Osteocyte (in vitro differentiated cells): ENCODE results near the gene PACS2. TPM values are rescaled to one million over a fixed set of nuclear protein-coding genes. Genes with fewer than 3 reads are reported as not detected.

Source experiments
- DNase-seq: peaks from one replicate; pipeline ENCODE4 v3.0.0; 2021; ENCODE audit warnings: mixed read lengths; ENCODE audit not compliant: unreplicated experiment; ENCODE audit errors: extremely low spot score
- H3K27ac Mint-ChIP-seq: one replicate; pipeline ENCODE4 v1.8.0; 2021; ENCODE audit warnings: mild to moderate bottlenecking, mixed read lengths; ENCODE audit not compliant: unreplicated experiment
- H3K27me3 Mint-ChIP-seq: one replicate; pipeline ENCODE4 v1.8.0; 2021; ENCODE audit warnings: mixed read lengths; ENCODE audit not compliant: unreplicated experiment
- H3K36me3 Mint-ChIP-seq: one replicate; pipeline ENCODE4 v1.8.0; 2021; ENCODE audit warnings: mixed read lengths; ENCODE audit not compliant: unreplicated experiment
- H3K4me1 Mint-ChIP-seq: one replicate; pipeline ENCODE4 v1.8.0; 2021; ENCODE audit warnings: mixed read lengths; ENCODE audit not compliant: unreplicated experiment
- H3K4me3 Mint-ChIP-seq: one replicate; pipeline ENCODE4 v1.8.0; 2021; ENCODE audit warnings: mild to moderate bottlenecking, moderate library complexity, mixed read lengths; ENCODE audit not compliant: unreplicated experiment
- H3K9me3 Mint-ChIP-seq: one replicate; pipeline ENCODE4 v1.8.0; 2021; ENCODE audit warnings: mixed read lengths; ENCODE audit not compliant: unreplicated experiment
- total RNA-seq: library from RNA; stranded (reverse); gene quantifications from 2 replicates; pipeline ENCODE4 v1.2.1, GENCODE V29; 2021
- TF ChIP-seq, protein P1 (sequence below): fragments of 200-600 bp; sonication (generic); IDR thresholded peaks from 2 replicates; pipeline ENCODE4 v1.5.0; 2021; ENCODE audit warnings: antibody characterized with exemption, mild to moderate bottlenecking, moderate library complexity

PACS2 gene
- total RNA-seq, 1 donor from 2014 or later = 115 TPM

DNA sequence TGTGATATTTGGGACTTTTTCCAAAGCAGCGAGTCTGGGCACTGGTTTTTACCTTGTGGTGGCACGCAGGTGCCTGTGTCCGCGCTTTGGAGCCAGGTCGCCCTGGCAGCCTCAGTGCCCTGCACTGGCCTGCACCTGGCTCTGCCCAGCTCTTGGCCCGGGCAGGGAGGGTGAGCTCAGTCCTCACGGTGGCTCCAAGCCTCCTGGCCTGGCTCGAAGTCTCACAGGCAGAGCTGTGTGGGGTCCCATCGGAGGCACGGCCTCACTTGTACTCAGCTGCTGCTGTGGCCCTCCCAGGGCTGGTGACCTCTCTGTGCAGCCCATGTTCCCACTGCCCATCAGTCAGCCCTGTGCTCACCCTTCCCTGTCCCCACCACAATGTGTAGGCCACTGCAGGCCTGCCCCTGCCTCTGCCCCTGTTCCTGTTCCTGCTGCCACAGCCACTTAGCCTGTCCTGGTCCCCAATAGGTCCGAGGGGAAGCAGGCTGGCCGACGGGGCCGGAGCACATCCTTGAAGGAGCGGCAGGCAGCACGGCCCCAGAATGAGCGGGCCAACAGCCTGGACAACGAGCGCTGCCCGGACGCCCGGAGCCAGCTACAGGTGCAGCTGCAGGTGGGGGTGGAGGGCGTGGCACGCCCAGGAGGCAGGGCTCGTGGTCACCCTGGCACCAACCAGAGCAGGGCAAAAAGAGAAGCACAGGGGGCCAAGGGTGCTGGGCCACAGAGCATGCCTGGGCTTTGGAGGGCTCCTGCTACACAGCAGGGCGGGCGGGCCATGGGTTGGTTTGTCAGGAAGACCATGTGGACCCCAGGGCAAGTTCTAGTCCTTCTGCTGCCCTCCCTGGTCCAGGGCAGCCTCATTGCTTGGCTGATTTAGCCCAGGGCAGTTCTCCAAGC, 67.1 kb downstream of the PACS2 start:
- Mint-ChIP-seq H3K4me3 (no peak overlapping the region), H3K27ac (no peak overlapping the region), H3K9me3 (no peaks in the 10 kb centered on the region), H3K27me3 (no peaks in the 10 kb centered on the region), H3K36me3 (peaks cover 6% of the 10 kb centered on the region), H3K4me1 (no peaks in the 10 kb centered on the region)
- DNase-seq = no peak
- TF ChIP-seq, protein P1, sequence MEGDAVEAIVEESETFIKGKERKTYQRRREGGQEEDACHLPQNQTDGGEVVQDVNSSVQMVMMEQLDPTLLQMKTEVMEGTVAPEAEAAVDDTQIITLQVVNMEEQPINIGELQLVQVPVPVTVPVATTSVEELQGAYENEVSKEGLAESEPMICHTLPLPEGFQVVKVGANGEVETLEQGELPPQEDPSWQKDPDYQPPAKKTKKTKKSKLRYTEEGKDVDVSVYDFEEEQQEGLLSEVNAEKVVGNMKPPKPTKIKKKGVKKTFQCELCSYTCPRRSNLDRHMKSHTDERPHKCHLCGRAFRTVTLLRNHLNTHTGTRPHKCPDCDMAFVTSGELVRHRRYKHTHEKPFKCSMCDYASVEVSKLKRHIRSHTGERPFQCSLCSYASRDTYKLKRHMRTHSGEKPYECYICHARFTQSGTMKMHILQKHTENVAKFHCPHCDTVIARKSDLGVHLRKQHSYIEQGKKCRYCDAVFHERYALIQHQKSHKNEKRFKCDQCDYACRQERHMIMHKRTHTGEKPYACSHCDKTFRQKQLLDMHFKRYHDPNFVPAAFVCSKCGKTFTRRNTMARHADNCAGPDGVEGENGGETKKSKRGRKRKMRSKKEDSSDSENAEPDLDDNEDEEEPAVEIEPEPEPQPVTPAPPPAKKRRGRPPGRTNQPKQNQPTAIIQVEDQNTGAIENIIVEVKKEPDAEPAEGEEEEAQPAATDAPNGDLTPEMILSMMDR = no peak

DNA sequence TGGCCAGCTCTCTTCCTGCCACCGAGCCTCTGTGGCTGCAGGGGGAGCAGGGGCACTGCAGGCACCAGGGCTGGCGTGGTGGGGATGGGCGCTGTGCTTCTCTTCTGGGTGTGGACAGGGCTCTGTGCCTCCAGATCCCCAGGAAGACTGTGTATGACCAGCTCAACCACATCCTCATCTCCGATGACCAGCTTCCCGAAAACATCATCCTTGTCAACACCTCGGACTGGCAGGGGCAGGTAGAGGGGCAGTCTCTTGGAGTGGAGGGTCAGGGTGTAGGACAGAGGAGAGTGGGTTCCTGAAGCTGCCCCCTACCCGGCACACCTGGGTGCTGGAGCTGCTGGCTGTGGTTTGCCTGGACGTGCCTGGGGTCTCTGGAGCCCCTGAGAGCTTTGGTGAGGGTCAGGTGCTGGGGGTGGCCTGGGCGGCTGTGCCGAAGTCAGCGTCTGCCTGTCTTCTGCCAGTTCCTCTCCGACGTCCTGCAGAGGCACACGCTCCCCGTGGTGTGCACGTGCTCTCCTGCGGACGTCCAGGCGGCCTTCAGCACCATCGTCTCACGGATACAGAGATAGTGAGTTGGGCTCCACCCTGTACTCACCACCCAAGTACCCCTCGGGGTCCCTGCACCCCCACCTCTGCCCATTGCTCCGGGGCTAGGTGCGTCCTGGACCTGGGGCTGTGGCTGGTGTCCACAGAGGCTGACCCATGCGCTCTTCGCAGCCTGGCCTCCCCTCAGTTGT, 68.0 kb downstream of the PACS2 start:
- DNase-seq = no peak
- no peak overlapping the region for H3K4me3 Mint-ChIP-seq
- TF ChIP-seq, protein P1 = no peak
- no peaks in the 10 kb centered on the region for H3K9me3 Mint-ChIP-seq
- no peak overlapping the region for H3K27ac Mint-ChIP-seq
- peaks cover 7% of the 10 kb centered on the region for H3K36me3 Mint-ChIP-seq
- no peaks in the 10 kb centered on the region for H3K4me1 Mint-ChIP-seq
- no peaks in the 10 kb centered on the region for H3K27me3 Mint-ChIP-seq

DNA sequence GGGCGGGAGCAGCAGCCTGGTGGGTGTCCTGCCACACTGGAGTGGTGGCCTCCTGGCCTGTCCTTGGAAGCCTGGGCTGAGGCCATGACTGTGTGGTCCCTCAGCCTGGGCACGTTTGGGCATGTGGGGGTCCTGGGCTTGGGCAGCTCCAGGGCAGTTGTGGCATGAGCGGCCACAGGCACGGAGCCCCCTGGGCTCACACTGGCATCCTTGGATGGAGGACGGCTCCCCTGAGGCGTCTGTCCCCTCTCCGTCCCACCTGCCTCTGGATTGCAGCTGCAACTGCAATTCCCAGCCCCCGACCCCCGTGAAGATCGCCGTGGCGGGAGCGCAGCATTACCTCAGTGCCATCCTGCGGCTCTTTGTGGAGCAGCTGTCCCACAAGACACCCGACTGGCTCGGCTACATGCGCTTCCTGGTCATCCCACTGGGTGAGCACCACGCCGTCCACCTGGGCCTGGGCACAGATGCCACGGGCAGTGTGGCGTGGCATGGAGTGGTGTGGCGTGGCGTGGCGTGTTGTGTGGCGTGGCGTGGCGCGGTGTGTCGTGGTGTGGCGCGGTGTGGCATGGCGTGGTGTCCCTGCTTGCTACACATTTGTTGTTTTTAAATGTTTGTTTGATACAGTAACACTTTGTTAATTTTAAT, 68.7 kb downstream of the PACS2 start:
- Mint-ChIP-seq H3K27me3 (no peaks in the 10 kb centered on the region), H3K4me1 (no peaks in the 10 kb centered on the region)
- DNase-seq = no peak

DNA sequence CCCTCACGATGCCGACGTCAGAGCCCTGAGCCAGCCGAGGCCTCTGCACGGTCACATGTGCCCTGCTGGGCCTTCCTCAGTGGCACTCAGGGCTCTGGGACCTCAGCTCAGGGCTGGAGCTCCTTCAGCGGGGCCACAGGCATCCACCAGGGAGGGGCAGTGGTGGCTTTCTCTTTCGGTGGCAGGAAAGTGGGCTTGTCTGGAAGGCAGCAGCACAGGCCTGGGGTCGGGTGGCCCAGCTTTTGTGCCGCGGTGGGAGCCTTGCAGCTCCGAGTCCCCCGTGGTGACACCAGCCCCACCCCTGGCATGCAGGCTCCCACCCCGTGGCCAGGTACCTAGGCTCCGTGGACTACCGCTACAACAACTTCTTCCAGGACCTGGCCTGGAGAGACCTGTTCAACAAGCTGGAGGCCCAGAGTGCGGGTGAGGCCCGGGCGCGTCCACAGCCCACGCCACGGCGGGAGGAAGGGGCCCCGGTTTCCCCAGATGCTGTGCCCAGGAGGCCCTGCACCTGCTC, 69.6 kb downstream of the PACS2 start:
- H3K4me1 Mint-ChIP-seq = no peaks in the 10 kb centered on the region
- peaks cover 15% of the 10 kb centered on the region for H3K36me3 Mint-ChIP-seq
- H3K4me3 Mint-ChIP-seq = no peak overlapping the region
- DNase-seq = no peak
- no peaks in the 10 kb centered on the region for H3K9me3 Mint-ChIP-seq
- TF ChIP-seq, protein P1 = no peak
- H3K27me3 Mint-ChIP-seq = no peaks in the 10 kb centered on the region
- no peak overlapping the region for H3K27ac Mint-ChIP-seq

More for the DNA sequence above, 68.7 kb downstream of the PACS2 start:
- TF ChIP-seq, protein P1 = no peak
- H3K36me3 Mint-ChIP-seq = peaks cover 13% of the 10 kb centered on the region
- no peak overlapping the region for H3K4me3 Mint-ChIP-seq
- no peak overlapping the region for H3K27ac Mint-ChIP-seq
- H3K9me3 Mint-ChIP-seq = no peaks in the 10 kb centered on the region
